Astrocyte of the cerebellum (primary cell): ENCODE results near the gene ACSF3.
"Not testable (repeated sequence)": the region's sequence is repeated elsewhere in the genome, so short reads cannot be mapped to it uniquely, and the experiment has no call there.

Experiments used
- DNase-seq: peaks from one replicate; pipeline ENCODE4 v3.0.0-alpha.2; 2011; ENCODE audit warnings: low read depth
- H3K4me3 ChIP-seq: 2 replicates; pipeline ENCODE4 v1.5.1; 2011; ENCODE audit warnings: mild to moderate bottlenecking, low read depth, low read length, moderate library complexity
- CTCF ChIP-seq: IDR thresholded peaks from 2 replicates; pipeline ENCODE4 v1.5.1; 2012; ENCODE audit warnings: low read length, low read depth, moderate library complexity, mild to moderate bottlenecking; ENCODE audit errors: missing control alignments
- in situ Hi-C: cut with HindIII; loops from 2 replicates; pipeline ENCODE4 v1.10.0; 2017; ENCODE audit warnings: low sequenced_read_pairs

The ACSF3 gene

GRCh38 chr16:89161763-89162713 is 68.4 kb downstream of the ACSF3 start:
- in situ Hi-C loops = no loop called here
- no peak for TF ChIP-seq CTCF

GRCh38 chr16:89163297-89163696 is 69.6 kb downstream of the ACSF3 start:
- in situ Hi-C loops = no loop called here
- no peak for DNase-seq

More at GRCh38 chr16:89161763-89162713, 68.4 kb downstream of the ACSF3 start:
- no peak for DNase-seq
- no peak overlapping the region for H3K4me3 ChIP-seq

GRCh38 chr16:89164436-89164835 is 70.8 kb downstream of the ACSF3 start:
- TF ChIP-seq CTCF = no peak
- no peak for DNase-seq
- in situ Hi-C loops = no loop called here
- H3K4me3 ChIP-seq = no peak overlapping the region

More at GRCh38 chr16:89163297-89163696, 69.6 kb downstream of the ACSF3 start:
- H3K4me3 ChIP-seq = no peak overlapping the region
- no peak for TF ChIP-seq CTCF

- DNase-seq = no peak
- TF ChIP-seq CTCF = no peak
Observed at GRCh38 chr16:89164847-89165680, 71.4 kb downstream of the ACSF3 start.

GRCh38 chr16:89165681-89165979 is 72.0 kb downstream of the ACSF3 start:
- DNase-seq, H3K4me3 ChIP-seq, in situ Hi-C loops: not testable (repeated sequence)

More at GRCh38 chr16:89164847-89165680, 71.4 kb downstream of the ACSF3 start:
- H3K4me3 ChIP-seq = no peak overlapping the region
- in situ Hi-C loops = no loop called here

DNA sequence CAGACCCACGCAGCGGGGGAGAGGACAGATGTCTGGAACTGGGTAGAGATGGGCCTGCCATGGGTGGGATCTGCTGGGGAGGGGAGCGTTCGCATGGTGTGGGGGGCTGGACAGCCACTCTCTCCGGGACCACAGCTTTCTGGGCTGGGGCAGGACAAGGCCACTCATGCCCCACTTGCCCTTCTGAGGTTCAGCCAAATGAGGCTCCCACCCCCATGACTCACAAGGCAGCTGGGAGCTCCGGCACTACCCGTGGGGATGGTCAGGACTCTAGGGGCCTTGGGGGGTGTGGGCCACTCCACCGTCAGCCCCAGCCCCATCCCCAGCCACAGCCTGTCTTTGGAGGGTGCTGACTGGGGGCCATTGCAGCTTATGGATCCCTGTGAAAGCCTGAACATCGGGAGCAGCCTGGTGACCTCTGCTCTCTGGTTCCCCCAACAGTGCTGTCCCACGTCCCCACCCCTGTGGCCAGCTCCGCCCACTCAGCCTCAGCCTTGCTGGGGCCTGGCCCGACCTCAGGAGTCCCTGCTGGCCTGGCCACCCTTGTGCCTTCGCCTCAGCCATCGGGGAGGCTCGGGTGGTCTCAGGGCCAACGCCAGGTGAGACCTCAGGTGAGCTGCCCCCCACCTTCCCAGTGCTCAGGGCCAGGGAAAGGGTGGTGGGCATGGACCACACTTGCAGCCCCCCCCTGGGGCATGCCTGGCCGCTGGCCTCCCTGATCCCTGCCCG is 73.2 kb downstream of the ACSF3 start:
- no peak for DNase-seq
- in situ Hi-C loops = no loop called here
- no peak overlapping the region for H3K4me3 ChIP-seq
- no peak for TF ChIP-seq CTCF
